Measurements from ENCODE around the gene AHNAK.

GRCh38 chr11:62542111-62542745 lies 4.4 kb downstream of the AHNAK start:
- no peak for TF ChIP-seq EZH2 (IDR thresholded peaks at IDR 0.05; ENCODE audit: insufficient read depth, poor library complexity, severe bottlenecking)
- TF ChIP-seq EZH2phosphoT487 (IDR thresholded peaks at IDR 0.05; ENCODE audit: insufficient read depth, low read depth): no peak
